ENCODE data around the gene CLCA2. TPM values are rescaled to one million over a fixed set of nuclear protein-coding genes. Genes with fewer than 3 reads are reported as not detected.

The CLCA2 gene
- total and polyA plus RNA-seq, 2 donors (not counting 1 experiment from before 2014, with no cell fraction given) = not detected

DNA sequence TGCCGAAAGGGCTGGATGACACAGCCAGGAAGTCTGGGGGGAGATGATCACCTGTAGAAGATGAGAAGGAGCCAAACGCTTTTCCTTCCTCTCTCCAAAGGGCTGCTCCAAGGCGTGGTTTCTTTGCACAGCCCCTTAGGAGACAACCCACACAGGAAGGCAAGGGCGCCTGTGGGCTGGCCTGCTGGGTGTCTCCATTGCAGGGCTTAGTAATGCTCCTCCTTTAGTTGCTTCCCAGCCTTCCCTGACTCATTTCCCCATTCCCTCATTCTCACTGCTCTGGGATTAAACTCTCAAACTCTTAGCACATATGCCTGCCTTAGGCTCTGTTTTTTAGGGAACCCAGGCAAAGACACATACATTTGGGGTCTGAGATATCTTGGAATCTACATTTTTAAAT is 43.0 kb downstream of the CLCA2 start:
- Histone ChIP-seq H4K20me1 (ENCODE audit: control insufficient read depth, insufficient read depth, low read length, poor library complexity, severe bottlenecking) (no peaks in the 10 kb centered on the region), H3K9ac (ENCODE audit: low read length) (no peak overlapping the region), H3K9me3 (ENCODE audit: control extremely low read depth in 1 of 3, control insufficient read depth in 2 of 3, insufficient read depth in 1 of 3, low read length in 2 of 3) (no peaks in the 10 kb centered on the region), H3K4me3 (ENCODE audit: control extremely low read depth in 1 of 5, extremely low read depth in 1 of 5, insufficient read depth in 1 of 5, low read depth in 2 of 5, low read length in 4 of 5) (no peak overlapping the region), H3K36me3 (replicated peaks in 1 of 2; ENCODE audit: control extremely low read depth in 1 of 2, control insufficient read depth in 1 of 2, extremely low read depth in 1 of 2, insufficient read depth in 2 of 2, low read length in 1 of 2) (no peaks in the 10 kb centered on the region), H3K4me2 (replicated peaks; ENCODE audit: low read depth, low read length, poor library complexity, severe bottlenecking) (no peak overlapping the region), H2AFZ (ENCODE audit: insufficient read depth, low read depth, low read length, poor library complexity, severe bottlenecking) (no peak overlapping the region), H3K27me3 (replicated peaks in 1 of 4; ENCODE audit: control extremely low read depth in 1 of 4, control insufficient read depth in 3 of 4, insufficient read depth in 4 of 4, low read length in 3 of 4) (peaks cover 0 to 3% (median 0%) of the 10 kb centered on the region in 4 experiments), H3K79me2 (ENCODE audit: control insufficient read depth, insufficient read depth, low read length) (no peaks in the 10 kb centered on the region), H3K4me1 (ENCODE audit: control insufficient read depth in 2 of 2, insufficient read depth in 2 of 2, low read length in 2 of 2) (no peaks in the 10 kb centered on the region), H3K27ac (ENCODE audit: low read length in 2 of 2) (no peak overlapping the region)
- Mint-ChIP-seq H3K4me1 (peaks cover 4% of the 10 kb centered on the region), H3K27me3 (peaks cover 12% of the 10 kb centered on the region), H3K4me3 (no peak overlapping the region), H3K27ac (no peak overlapping the region), H3K9me3 (ENCODE audit: insufficient read depth) (no peaks in the 10 kb centered on the region)
- ATAC-seq (ENCODE audit: low read depth) (no peak), DNase-seq (no peak)
- intact Hi-C loops (cut with micrococcal nuclease) = no loop called here
- 36% methylated on average over 2 of the region's 4 CpGs for WGBS (ENCODE audit: insufficient coverage)
- POLR2A ChIA-PET = no interaction called here
- no peak for TF ChIP-seq EZH2 (IDR thresholded peaks at IDR 0.05; ENCODE audit: borderline replicate concordance, insufficient read depth, low read depth, low read length, poor library complexity, severe bottlenecking)
- TF ChIP-seq, protein P1, sequence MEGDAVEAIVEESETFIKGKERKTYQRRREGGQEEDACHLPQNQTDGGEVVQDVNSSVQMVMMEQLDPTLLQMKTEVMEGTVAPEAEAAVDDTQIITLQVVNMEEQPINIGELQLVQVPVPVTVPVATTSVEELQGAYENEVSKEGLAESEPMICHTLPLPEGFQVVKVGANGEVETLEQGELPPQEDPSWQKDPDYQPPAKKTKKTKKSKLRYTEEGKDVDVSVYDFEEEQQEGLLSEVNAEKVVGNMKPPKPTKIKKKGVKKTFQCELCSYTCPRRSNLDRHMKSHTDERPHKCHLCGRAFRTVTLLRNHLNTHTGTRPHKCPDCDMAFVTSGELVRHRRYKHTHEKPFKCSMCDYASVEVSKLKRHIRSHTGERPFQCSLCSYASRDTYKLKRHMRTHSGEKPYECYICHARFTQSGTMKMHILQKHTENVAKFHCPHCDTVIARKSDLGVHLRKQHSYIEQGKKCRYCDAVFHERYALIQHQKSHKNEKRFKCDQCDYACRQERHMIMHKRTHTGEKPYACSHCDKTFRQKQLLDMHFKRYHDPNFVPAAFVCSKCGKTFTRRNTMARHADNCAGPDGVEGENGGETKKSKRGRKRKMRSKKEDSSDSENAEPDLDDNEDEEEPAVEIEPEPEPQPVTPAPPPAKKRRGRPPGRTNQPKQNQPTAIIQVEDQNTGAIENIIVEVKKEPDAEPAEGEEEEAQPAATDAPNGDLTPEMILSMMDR (IDR thresholded peaks at IDR 0.05) = no peak
- CTCF ChIA-PET = no interaction called here

DNA sequence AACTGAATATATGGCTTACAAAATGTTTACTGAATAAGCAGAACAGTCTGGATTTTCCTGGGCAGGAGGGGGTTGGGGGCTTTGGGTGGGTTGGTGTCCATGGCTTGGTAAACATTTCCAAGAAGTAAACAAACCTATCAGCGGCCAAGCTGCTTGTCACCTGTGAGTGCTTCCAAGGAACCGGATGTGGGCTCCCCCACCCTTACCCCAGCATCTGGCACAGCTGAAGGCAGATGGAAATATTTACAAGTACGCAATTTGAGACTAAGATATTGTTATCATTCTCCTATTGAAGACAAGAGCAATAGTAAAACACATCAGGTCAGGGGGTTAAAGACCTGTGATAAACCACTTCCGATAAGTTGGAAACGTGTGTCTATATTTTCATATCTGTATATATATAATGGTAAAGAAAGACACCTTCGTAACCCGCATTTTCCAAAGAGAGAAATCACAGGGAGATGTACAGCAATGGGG is 44.6 kb downstream of the CLCA2 start, which contains the start of gene CLCA1:
Gene CLCA1, plus strand, starts transcription at position 427 of the 477 bp plus-strand sequence. Its CDS starts 45 bp downstream, at position 472.
- H3K9ac ChIP-seq (ENCODE audit: low read length) = no peak within 1 kb of the TSS

More for the DNA sequence above, 44.6 kb downstream of the CLCA2 start, which contains the start of gene CLCA1:
- Histone ChIP-seq H3K27ac (ENCODE audit: low read length in 2 of 2) (no peak within 1 kb of the TSS), H3K36me3 (replicated peaks in 1 of 2; ENCODE audit: control extremely low read depth in 1 of 2, control insufficient read depth in 1 of 2, extremely low read depth in 1 of 2, insufficient read depth in 2 of 2, low read length in 1 of 2) (no peaks in the 10 kb centered on the region), H3K79me2 (ENCODE audit: control insufficient read depth, insufficient read depth, low read length) (no peaks in the 10 kb centered on the region), H3K4me1 (ENCODE audit: control insufficient read depth in 2 of 2, insufficient read depth in 2 of 2, low read length in 2 of 2) (no peaks in the 10 kb centered on the region), H3K27me3 (replicated peaks in 1 of 4; ENCODE audit: control extremely low read depth in 1 of 4, control insufficient read depth in 3 of 4, insufficient read depth in 4 of 4, low read length in 3 of 4) (peaks cover 0 to 3% (median 0%) of the 10 kb centered on the region in 4 experiments), H2AFZ (ENCODE audit: insufficient read depth, low read depth, low read length, poor library complexity, severe bottlenecking) (no peak within 1 kb of the TSS), H4K20me1 (ENCODE audit: control insufficient read depth, insufficient read depth, low read length, poor library complexity, severe bottlenecking) (no peaks in the 10 kb centered on the region), H3K4me3 (ENCODE audit: control extremely low read depth in 1 of 5, extremely low read depth in 1 of 5, insufficient read depth in 1 of 5, low read depth in 2 of 5, low read length in 4 of 5) (no peak within 1 kb of the TSS), H3K4me2 (replicated peaks; ENCODE audit: low read depth, low read length, poor library complexity, severe bottlenecking) (no peak within 1 kb of the TSS), H3K9me3 (ENCODE audit: control extremely low read depth in 1 of 3, control insufficient read depth in 2 of 3, insufficient read depth in 1 of 3, low read length in 2 of 3) (no peaks in the 10 kb centered on the region)
- CTCF ChIA-PET = interaction anchor here (1.2 to 1.4 kb wide), 2 partner anchors 19 to 34 kb away, joined by 3 read pairs; no protein-coding TSS in a partner anchor
- Mint-ChIP-seq H3K27ac (no peak within 1 kb of the TSS), H3K9me3 (ENCODE audit: insufficient read depth) (no peaks in the 10 kb centered on the region), H3K4me3 (no peak within 1 kb of the TSS), H3K4me1 (peaks cover 4% of the 10 kb centered on the region), H3K27me3 (peaks cover 12% of the 10 kb centered on the region)
- no peak for DNase-seq
- WGBS (ENCODE audit: insufficient coverage) = no CpG with 5 or more reads among the region's 7 CpGs
- intact Hi-C loops (cut with micrococcal nuclease) = no loop called here
- no peak for TF ChIP-seq EZH2 (IDR thresholded peaks at IDR 0.05; ENCODE audit: borderline replicate concordance, insufficient read depth, low read depth, low read length, poor library complexity, severe bottlenecking)
- TF ChIP-seq, protein P1 (IDR thresholded peaks at IDR 0.05) = no peak
- POLR2A ChIA-PET = no interaction called here
- no peak for ATAC-seq (ENCODE audit: low read depth)

Measured in B cell (primary cell).